ENCODE measurements around the gene SYNPO2. TPM values are rescaled to one million over a fixed set of nuclear protein-coding genes. Genes with fewer than 3 reads are reported as not detected.

Gene SYNPO2
- total and polyA plus RNA-seq, 2 of the 8 experiments (the other 6 are each of a cell fraction or from before 2014, with no cell fraction given), result 0.50 to 4.2 TPM

- H2AFZ ChIP-seq (ENCODE audit: low read length), result no peak overlapping the region
- no peak overlapping the region for H3K18ac ChIP-seq (ENCODE audit: extremely low read depth, low read length)
- ChIA-PET POLR2A (ENCODE audit: partially characterized antibody) (no interaction called here), CTCF (ENCODE audit: partially characterized antibody) (interaction anchor here (0.6 to 1.1 kb wide), 3 partner anchors 8 to 479 kb away, joined by 3 to 4 read pairs (median 3); no protein-coding TSS in a partner anchor)
- no peak overlapping the region for H3K14ac ChIP-seq (ENCODE audit: insufficient read length)
- H3K4ac ChIP-seq (replicated peaks; ENCODE audit: insufficient read length, low read depth, low read length), result no peak overlapping the region
- TF ChIP-seq CTBP2 (IDR thresholded peaks at IDR 0.05; ENCODE audit: borderline replicate concordance, insufficient read depth, insufficient read length, low read length) (no peak), CTCF (IDR thresholded peaks at IDR 0.05; ENCODE audit: control extremely low read depth in 1 of 3, insufficient read depth in 1 of 3, low read depth in 1 of 3, low read length in 3 of 3) (no peak), PHF8 (conservative IDR thresholded peaks at IDR 0.05; ENCODE audit: low read depth, low read length) (no peak), SP2 (IDR thresholded peaks at IDR 0.05; ENCODE audit: low read length) (no peak)
- H2BK12ac ChIP-seq (ENCODE audit: low read depth, low read length), result no peak overlapping the region
- no peak for FAIRE-seq
- H3K23ac ChIP-seq (ENCODE audit: insufficient read length), result no peak overlapping the region
- DNase-seq (ENCODE audit: low read depth in 1 of 2, low spot score in 2 of 2), result no peak
- H4K91ac ChIP-seq (replicated peaks; ENCODE audit: insufficient read length, low read length), result no peak overlapping the region
- H4K20me1 ChIP-seq (replicated peaks in 1 of 2; ENCODE audit: control insufficient read depth in 1 of 2, insufficient read depth in 2 of 2, low read length in 2 of 2), result no peaks in the 10 kb centered on the region
- no peaks in the 10 kb centered on the region for H3K36me3 ChIP-seq (ENCODE audit: control insufficient read depth in 2 of 4, insufficient read depth in 4 of 4, low read length in 3 of 4)
- no peak overlapping the region for H2BK20ac ChIP-seq (ENCODE audit: low read length)
- no peak overlapping the region for H2BK15ac ChIP-seq (ENCODE audit: low read length)
- H3K27ac ChIP-seq (ENCODE audit: low read depth, low read length), result no peak overlapping the region
- H2BK5ac ChIP-seq (ENCODE audit: low read depth, low read length), result no peak overlapping the region
- H3K9me3 ChIP-seq (ENCODE audit: insufficient read depth in 2 of 2, low read depth in 1 of 2, low read length in 1 of 2), result no peaks in the 10 kb centered on the region
- no peak overlapping the region for H3K56ac ChIP-seq (replicated peaks; ENCODE audit: insufficient read length, low read depth, low read length)
- no peak overlapping the region for H3K4me2 ChIP-seq (ENCODE audit: insufficient read depth in 1 of 2, low read depth in 2 of 2, low read length in 2 of 2)
- no peak overlapping the region for H4K8ac ChIP-seq (ENCODE audit: extremely low read depth, insufficient read depth, low read length)
- H3K79me2 ChIP-seq (ENCODE audit: control insufficient read depth in 1 of 2, insufficient read depth in 2 of 2, low read length in 2 of 2), result no peaks in the 10 kb centered on the region
- H3K9ac ChIP-seq (replicated peaks in 1 of 4; ENCODE audit: extremely low read depth in 1 of 4, low read depth in 3 of 4, low read length in 3 of 4), result no peak overlapping the region
- H3K4me3 ChIP-seq (ENCODE audit: extremely low read depth in 1 of 4, insufficient read depth in 2 of 4, low read depth in 3 of 4, low read length in 4 of 4), result no peak overlapping the region
- H3K4me1 ChIP-seq (replicated peaks in 1 of 4; ENCODE audit: control insufficient read depth in 3 of 4, insufficient read depth in 4 of 4, low read length in 3 of 4), result peaks cover 0 to 10% (median 5%) of the 10 kb centered on the region in 4 experiments; a peak in 2 of 7 replicates
- H2BK120ac ChIP-seq (replicated peaks; ENCODE audit: low read depth, low read length), result no peak overlapping the region
- H3K23me2 ChIP-seq (ENCODE audit: low read depth, low read length), result no peaks in the 10 kb centered on the region
- no peak overlapping the region for H4K5ac ChIP-seq (ENCODE audit: insufficient read length, low read depth, low read length)
- no peaks in the 10 kb centered on the region for H3K79me1 ChIP-seq (ENCODE audit: low read depth, low read length)
- H2AK5ac ChIP-seq (ENCODE audit: low read depth, low read length), result no peak overlapping the region
- no peaks in the 10 kb centered on the region for H3K27me3 ChIP-seq (replicated peaks in 1 of 4; ENCODE audit: control insufficient read depth in 3 of 4, extremely low read depth in 1 of 4, insufficient read depth in 3 of 4, low read length in 3 of 4)
These were observed 108.9 kb downstream of the SYNPO2 start for GRCh38 chr4:118997601-118998000.

All from H1 (cell line).